C1 segment of cervical spinal cord (tissue), 14 donors: ENCODE measurements around the gene SRD5A3.

Experiments
- DNase-seq, 14 donors: peaks; one replicate each; lab custom pipeline; 2025; lab: John Stamatoyannopoulos, UW

Gene SRD5A3

DNA sequence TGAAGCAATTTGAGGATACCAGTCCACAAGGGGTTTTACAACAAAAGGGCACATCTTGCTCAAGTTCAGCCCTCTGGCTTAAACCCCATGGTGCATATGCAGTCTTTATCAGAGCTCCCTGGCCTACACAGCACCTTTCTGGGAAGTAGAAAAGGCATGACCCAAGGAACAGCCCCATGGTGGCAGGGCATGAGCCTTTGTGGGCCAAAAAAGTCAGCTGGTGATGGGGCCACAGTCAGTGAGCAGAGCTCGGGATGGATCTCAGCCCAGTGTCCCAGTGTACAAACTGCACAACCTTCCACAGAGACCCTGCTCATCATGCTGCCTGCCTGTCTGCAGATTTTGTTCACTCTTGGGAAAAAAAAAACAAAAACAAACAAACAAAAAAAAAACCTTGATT, 27.4 kb downstream of the SRD5A3 start:
- peak in 3 of 14 donors; percentile 17 to 25 (median 18) for DNase-seq

DNA sequence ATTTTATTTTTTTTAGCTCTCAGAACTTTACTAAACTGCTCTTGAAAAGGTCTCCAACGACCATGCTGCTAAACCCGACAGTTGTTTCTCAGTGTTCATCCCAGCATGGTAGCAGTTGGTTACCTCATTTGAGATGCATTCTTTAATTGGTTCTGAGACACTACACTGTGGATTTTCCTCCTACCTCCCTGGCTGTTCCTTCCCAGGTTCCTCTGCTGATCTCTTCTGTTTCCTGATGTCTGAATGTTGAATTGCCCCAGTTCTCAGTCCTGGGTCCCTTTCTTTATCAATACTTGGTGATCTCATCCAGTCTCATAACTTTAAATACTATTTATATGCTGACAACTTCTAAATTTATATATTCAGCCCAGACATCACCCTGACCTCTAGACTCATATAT, 30.7 kb downstream of the SRD5A3 start:
- no peak for DNase-seq

DNA sequence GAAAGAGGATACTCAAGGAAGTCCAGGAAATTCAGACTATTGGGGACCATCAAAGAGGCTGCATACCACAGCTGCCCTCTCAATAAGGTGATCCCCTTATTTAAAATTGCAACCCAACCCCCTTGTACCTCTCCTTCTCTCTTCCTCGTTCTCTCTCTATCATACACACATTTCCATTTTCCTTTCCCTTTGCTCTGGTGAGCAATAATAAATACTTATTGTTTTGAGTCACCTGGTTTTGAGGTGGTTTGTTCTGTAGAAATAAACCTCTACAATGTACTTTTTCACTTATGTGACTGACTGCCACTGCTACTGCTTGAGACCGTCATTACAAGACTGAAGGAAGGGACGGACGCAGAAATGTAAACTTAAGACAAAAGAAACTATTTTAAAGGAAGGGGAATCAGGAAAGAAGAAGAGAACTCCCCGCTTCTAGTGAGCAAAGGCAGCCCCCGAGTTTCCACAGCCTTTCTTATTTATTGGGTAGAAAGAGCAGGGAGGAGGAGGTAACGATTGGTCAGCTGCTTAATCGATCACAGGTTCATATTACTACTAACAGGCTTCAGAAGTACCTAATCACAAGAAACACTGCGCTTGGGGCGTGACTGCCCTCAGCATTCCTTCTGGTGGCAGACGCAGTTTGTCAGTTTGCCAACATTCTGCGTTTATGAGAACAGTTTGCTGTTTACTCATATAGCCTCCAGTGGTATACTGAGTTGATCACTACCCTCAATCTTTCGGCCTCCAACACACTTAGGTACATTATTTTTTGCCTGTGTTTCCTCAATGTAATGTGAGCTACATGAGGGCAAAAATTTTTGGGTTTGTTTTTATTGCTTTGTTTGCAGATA, 32.8 kb downstream of the SRD5A3 start:
- no peak for DNase-seq

DNA sequence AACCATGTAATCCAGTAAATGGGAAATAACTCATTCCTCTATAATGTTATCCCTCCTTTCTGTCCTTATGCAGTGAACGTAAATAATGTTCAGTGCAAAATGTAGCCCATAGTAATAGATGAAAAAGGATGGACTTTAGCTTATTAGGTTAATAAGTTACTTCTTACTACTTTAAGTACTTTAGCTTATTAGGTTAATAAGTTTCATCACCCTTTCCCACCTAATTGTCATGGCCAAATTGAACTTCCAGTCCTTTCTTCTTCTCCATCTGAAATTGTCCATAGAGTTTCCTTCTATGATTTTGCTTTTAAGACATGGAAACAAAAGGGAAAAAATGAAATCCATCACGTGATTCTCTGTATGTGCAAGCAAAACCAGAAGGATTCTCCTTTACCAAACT, 34.5 kb downstream of the SRD5A3 start:
- no peak for DNase-seq

DNA sequence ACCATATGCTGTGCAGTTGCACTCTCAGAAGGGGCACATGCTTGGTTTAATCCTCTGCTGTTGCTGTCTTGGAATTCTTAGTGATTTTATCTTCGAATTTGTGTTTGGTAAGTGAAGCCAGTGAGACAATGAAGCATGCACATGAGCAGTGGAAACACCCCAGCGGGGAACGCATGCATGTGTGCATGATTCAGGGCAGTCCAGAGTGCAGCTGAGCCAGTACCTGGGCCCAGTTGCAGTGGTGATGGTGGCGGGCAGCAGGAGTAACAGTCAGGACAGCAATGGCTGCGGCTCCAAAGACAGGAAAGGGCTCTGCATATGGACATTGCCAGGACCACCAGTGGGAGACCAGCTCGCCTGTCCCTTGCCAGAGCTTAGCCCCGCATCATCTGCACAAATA, 35.5 kb downstream of the SRD5A3 start:
- DNase-seq, result peak in 2 of 14 donors; percentile 11 to 13

DNA sequence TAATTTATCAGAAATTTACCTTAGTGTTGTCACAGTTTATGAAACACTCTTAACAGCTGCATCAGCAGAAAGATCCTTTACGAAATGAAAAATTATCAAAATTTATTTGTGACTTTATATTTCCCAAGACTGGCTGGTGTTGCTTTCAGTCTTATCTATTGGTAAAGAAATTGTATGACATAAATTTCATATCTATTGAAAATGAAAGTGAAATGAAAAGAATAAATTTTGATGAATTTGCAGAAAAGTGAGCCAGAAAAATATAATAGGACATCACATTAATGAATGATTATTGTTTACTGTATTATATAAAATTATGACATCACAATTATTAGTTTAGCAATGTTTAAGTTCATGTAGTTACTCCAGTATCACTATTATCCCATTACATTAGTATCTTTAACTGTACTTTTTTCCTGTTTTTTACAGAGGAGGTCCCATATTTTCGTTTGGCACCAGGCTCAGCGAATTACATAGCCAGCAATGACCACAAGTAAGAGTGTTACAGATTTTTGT, 36.5 kb downstream of the SRD5A3 start:
- DNase-seq, result no peak

DNA sequence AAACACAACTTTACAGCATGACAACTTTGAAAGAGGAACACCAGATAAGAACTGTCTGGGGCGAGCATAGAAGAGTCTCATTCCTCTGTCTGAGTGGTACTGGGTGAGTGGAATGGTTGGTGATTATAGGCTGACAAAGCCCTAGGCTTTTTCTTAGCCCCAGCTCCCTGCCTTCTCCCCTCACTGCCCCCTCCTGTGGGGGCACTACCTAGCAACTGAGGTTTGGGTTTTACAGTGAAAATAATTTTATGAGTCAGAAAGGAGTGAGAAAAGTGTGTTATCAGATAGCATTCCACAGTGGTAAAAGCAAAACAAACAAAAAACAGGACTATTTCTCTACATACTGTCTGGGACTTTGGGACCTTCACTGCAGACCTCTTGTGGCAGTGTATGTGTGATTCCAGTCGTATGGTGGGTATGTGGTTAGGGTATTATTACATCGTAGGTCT, 39.2 kb downstream of the SRD5A3 start:
- no peak for DNase-seq

DNA sequence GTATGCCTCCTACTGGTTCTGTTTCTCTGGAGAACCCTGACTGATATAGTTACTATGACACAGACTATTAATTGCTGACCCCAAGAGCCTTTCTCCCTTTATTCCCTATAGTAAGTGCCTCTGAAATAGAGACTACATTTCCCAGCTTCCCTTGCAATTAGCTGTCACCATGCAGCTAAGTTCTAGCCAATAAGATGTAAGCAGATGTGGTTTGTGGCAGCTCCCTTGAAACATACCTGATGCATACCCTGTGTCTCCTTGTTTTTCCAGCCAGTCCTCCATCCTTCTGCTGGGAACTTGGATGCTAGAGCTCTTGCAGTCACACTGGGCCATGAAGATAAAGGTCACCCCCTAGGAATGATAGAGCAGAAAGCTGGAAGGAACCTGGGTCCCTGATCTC, 40.0 kb downstream of the SRD5A3 start:
- DNase-seq, result no peak

DNA sequence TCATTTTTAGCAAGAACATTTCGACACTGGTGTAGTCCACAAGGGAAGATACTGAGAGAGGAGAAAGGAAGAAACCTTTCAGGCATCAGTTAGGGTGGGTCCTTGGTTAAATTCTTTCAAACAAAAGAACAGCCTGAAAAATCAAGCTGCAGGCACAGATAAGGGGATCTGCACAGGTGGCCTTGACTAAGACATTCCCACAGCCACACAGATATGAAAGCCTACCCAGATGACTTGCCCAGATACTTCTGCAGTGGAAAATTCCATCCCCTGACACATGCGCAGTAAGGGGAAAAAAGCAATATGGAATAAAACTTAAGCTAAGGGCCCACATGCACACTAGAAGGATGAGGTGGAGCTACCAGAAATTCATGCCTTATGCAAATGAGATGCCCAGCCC, 40.8 kb downstream of the SRD5A3 start:
- no peak for DNase-seq

DNA sequence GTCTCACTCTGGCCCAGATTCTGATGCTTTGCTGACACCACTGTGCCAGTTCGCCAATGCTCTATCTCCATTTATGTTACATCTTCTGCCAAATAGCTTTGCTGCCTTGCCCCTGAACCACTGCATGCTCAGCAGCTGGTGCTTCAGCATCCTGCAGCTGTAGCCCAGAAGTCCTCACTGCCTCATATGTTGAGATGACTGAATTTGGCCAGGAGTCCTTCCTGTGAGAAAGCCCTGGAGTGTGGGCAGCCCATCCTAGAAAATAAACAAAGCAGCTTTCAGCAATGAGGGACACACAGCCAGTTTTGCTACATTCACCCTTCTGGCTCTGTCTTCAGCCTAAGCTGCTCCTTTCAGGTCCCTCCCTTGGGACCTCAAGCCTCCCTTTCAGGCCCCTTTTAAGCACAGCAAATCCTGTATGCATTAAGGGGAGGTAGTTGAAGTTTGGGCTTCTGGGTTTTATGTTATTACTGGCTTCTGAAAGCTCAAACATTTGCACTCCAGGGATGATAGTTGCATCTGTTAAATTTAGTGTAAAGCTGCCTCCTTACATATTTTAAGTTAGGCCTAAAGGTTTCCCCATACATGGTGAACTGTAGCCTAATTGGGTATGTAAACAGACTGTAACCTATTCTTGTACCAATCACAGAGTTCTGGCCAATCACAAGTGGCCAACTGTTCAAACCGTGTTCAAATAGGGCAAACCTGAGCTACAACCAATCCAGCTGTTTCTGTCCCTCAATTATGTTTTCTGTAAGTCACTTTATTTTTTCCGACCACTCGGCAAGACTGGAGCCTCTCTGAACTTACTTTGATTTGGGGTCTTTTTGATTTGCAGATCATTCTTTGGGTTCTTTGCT, 47.6 kb downstream of the SRD5A3 start:
- peak in 7 of 14 donors; percentile 12 to 63 (median 32) for DNase-seq

DNA sequence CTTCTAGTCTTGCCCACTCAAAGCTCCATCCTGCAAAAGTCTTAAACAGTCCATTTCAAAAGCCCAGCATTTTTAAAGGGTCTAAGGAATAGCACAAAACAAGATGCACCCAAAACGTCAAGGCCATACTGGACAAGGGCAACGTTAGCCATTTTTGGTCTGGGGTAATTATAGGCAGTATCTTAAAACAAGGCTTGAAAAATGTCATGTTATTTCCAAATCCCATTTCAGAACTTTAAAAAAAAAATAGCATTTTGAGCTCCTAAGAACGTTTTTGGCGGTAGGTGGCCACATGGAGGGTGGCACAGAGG, 49.1 kb downstream of the SRD5A3 start:
- no peak for DNase-seq

DNA sequence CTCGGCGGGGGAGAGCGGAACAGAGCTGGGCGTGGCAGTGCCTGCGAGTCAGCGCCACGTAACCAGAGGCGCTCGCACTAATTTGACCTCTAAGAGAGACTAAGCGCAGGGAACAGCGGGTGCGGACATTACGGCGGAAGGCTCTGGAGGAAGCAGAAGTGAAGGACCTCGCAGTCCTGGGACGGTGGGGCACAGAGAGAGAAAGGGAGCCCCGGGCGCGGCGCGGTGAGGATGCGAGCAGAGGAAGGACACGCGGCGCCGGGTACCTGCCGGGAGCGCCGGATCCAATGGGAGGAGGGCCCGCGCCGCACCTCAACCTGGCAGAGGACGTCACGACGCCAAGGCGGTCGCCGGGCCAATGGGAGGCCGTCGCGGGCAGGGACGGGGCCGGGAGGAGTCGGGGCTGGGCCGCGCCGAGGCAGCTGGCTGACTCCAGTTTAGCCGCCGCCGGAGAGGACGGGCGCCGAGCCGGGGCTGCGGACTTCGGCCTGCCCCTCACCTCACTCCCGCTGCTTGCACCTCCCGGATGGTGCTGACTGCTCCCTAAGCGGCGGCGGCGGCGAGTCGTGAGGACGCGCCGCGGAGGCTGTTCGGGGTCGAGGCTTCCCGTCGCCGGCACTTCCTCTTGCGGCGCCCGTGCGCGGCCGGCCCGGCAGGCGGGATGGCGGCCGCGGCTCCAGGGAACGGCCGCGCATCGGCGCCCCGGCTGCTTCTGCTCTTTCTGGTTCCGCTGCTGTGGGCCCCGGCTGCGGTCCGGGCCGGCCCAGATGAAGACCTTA, 49.7 kb downstream of the SRD5A3 start, which contains the start of gene TMEM165:
TSS of gene TMEM165 (plus strand) at position 429 of the 779 bp plus-strand sequence. CDS start at position 662, 233 bp downstream.
- DNase-seq, result peak; percentile 59 to 94 (median 88)

DNA sequence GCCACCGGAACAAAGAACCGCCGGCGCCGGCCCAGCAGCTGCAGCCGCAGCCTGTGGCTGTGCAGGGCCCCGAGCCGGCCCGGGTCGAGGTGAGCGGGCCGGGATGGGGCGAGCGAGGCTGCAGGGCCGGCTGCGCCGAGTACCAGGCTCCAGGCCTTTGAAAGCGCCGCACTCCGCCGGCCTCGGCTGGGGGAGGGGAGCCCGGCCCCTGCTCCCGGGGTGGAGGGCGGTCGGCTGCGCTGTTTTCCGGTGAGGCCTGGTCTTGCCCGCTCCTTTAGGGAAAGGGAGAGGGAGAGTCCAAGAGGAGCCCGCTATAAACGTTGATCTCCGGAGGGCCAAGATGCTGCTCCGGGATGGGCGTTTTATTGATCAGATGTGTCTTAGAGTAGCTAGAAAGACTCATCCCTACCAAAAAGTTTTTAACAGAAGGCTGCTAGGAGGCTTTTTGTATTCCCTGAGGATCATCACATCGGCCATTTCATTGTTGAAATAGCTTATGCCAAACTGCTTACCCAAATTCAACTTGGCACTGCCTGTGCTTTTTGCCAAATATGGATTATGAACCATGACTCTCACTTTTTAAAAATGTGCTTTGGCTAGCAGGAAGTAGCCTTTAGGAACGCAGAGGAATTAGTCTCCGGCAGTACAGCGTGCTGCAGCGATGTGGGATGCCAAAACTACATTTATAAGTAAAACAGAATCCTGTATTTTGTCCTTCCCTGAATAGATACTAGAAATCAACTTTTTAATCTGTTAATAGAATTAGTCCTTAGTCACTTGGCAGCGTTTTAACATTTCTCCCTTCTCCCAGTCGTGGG, 50.5 kb downstream of the SRD5A3 start:
- peak in 9 of 14 donors; percentile 25 to 69 (median 47) for DNase-seq

DNA sequence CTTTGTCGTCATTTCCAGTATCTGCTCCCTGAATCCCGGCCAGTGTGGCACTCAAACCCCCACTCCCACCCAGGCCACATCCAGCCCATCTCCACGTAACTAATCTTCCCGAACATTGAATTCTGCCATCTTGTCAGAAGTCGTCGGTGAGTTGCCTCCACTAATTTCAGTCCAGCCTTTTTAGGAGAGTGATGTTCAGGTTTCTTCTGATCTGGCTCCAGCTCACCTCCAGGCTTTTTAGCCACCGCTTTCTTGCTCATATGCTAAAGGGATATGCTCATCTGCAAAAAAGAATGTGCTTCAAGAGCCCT, 51.0 kb downstream of the SRD5A3 start:
- DNase-seq, result peak in 5 of 14 donors; percentile 18 to 32 (median 22)

DNA sequence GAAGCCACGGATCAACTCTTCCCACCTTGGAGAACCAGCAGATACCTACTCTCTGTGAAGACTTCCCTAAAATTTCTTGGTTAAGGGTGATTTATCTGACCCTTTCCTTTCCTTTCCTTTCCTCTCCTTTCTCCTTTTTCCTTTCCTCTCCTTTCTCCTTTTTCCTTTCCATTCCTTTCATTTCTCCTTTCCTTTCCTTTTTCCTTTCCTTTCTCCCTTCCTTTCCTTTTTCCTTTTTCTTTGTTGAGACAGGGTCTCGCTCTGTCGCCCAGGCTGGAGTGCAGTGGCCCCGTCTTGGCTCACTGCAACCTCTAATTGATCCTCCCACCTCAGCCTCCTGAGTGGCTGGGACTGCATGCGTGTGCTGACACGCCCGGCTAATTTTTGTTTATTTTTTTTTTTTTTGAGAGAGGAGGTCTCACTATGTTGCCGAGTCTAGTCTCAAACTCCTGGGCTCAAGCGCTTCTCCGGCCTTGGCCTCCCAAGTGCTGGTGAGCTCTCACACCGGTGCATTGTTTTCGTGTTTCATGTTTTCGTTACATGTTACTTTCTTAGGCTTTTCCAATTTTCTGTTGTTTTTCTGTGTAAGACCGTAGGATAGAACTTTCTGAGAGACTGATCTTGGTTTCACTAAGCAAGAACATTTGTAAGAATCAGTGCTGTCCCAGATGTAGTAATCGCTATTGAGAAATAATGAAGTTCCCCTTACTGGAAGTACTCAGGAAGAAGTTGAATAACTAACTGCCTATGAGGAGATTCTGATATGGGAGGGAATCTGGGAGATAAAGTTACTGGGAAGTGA, 51.7 kb downstream of the SRD5A3 start:
- peak in 1 of 14 donors; percentile 7 for DNase-seq

DNA sequence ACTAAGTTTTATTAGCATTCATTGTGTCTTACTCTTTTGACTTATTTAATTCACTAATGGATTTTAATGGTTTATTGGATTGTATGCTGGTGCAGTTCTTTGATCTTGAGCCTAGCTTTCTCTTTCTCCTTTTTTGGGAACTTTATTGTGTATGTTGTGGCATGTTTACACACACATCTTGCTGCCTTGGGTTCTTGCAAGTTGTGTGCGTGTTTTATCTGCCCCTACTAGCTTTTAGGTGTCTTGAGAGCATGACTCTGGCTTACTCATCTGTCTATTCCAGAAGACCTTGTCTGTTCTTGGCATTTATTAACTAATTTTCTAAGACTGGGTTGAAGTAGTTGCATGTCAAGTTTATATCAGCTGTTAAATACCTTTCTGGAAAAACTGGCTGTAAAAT, 52.4 kb downstream of the SRD5A3 start:
- DNase-seq, result peak in 1 of 14 donors; percentile 8

DNA sequence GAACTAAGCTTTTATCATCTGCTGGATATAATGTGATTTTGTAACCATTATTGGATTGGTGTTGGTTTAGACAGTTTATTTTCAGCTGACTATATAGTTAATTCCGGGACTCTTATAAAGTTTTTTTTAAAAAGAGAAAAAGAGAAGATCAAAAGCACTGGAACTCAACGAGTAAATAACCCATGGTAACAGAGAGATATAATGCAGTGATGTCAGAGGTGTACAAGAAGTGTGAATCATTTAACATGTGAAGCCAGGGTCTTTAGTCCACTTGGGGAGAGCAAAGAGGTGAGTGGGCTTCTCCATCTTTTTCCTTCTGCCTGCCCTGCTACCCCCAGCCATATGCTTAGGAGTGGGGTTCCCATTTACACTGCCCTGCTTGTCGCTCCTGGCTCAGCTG, 52.9 kb downstream of the SRD5A3 start:
- DNase-seq, result peak in 4 of 14 donors; percentile 8 to 24 (median 14)

DNA sequence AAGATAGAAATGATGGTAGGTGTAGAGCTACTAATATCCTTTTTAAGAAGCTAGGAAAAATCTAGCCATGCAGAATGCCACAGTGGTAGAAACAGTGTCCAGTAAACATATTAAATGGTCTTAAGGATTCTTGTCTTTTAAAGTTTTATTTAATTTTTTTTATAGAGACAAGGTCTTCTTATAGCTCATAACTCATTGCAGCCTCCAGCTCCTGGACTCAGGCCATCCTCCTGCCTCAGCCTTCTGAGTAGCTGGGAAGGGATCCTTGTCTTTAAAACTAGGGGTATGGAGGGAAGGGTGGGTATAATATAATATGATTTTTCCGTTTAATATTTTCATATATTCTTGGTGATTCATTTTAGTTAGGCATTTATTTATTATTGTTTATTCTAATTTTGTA, 53.5 kb downstream of the SRD5A3 start:
- DNase-seq, result peak in 1 of 14 donors; percentile 3

DNA sequence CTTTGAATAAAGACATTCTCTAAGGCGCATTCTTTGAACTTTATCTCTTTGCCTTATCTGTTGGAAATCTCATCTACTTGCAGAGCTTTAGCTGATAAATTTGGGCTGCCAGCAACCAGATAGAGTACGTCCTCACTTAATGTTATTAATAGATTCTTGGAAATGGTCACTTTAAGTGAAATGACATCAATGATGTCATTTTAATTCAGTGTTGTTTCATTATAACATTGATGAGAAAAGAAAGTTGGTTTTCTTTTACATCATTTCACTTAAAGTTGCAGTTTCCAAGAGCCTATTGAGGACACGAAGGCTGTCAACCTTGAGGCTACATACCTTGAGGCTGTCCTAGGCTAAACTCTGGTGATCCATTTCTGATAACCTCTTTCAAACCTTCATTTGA, 59.0 kb downstream of the SRD5A3 start:
- no peak for DNase-seq

DNA sequence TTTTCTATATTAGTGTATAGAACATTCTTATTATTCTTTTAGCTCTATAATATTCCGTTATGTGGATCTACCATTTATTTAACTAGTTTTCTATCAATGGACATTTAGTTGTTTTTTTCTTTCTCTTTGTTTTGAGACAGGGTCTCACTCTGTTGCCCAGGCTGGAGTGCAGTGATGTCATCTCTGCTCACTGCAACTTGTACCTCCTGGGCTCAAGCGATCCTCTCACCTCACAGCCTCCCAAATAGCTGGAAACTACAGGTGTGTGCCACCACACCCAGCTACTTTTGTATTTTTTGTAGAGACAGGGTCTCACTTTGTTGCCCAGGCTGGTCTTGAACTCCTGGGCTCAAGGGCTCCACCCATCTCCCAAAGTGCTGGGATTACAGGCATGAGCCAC, 60.5 kb downstream of the SRD5A3 start:
- DNase-seq, result no peak
